Prostate gland (tissue), 2 donors: ENCODE results near the gene ADD2.

Source experiments
- POLR2A ChIP-seq: fragments of 450-650 bp; IDR thresholded peaks from one replicate; pipeline ENCODE4 v1.6.1; 2016; ENCODE audit warnings: antibody characterized with exemption, mild to moderate bottlenecking
- POLR2AphosphoS5 ChIP-seq: sonication (generic); formaldehyde crosslinking; IDR thresholded peaks from one replicate; pipeline ENCODE4 v1.6.1; 2017; ENCODE audit warnings: antibody characterized with exemption
- TF ChIP-seq, protein P1 (sequence below), 4 experiments: fragments of 200-600 bp in 2 of 4; fragments of 450-650 bp in 2 of 4; sonication (generic) in 2 of 4; IDR thresholded peaks; 1 replicate in 3 of 4; 2 replicates in 1 of 4; pipeline ENCODE4 v1.5.1; 2016 to 2019; ENCODE audit warnings: antibody characterized with exemption in 4 of 4, mild to moderate bottlenecking in 2 of 4, moderate library complexity in 2 of 4

- TF ChIP-seq, protein P1, sequence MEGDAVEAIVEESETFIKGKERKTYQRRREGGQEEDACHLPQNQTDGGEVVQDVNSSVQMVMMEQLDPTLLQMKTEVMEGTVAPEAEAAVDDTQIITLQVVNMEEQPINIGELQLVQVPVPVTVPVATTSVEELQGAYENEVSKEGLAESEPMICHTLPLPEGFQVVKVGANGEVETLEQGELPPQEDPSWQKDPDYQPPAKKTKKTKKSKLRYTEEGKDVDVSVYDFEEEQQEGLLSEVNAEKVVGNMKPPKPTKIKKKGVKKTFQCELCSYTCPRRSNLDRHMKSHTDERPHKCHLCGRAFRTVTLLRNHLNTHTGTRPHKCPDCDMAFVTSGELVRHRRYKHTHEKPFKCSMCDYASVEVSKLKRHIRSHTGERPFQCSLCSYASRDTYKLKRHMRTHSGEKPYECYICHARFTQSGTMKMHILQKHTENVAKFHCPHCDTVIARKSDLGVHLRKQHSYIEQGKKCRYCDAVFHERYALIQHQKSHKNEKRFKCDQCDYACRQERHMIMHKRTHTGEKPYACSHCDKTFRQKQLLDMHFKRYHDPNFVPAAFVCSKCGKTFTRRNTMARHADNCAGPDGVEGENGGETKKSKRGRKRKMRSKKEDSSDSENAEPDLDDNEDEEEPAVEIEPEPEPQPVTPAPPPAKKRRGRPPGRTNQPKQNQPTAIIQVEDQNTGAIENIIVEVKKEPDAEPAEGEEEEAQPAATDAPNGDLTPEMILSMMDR (IDR thresholded peaks at IDR 0.05): no peak
- TF ChIP-seq POLR2AphosphoS5: no peak
- TF ChIP-seq POLR2A: no peak
Observed at GRCh38 chr2:70765507-70765906, 2.5 kb downstream of the ADD2 start.
